ENCODE data around the gene TACC2. TPM values are rescaled to one million over a fixed set of nuclear protein-coding genes. Genes with fewer than 3 reads are reported as not detected.

Gene TACC2
- total RNA-seq, 1 experiment from 2014 or later = 15.8 TPM

DNA sequence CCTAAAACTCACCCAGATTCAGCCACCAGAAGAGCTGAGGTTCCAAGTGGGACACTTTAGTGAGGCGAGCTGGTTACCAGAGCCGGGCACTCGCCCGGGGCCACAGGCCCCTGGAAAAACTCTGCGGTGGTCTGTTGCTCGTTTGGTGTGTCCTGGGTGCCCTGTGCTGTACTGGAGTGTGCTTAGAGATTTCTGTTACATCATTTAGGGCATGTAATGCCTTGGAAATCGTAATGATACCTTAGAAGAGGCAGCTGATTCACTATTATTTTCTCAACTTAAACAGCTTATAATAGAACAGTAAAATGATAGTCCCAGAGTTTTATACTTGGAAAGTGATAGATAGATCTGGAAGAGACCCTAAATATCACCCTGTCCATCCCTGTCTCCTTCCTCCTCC lies 233.7 kb downstream of the TACC2 start:
- H3K4me2 ChIP-seq = no peak overlapping the region
- intact Hi-C loops (cut with micrococcal nuclease; ENCODE audit: unreplicated experiment) = no loop called here
- H3K36me3 ChIP-seq (ENCODE audit: low read depth) = no peaks in the 10 kb centered on the region
- no peaks in the 10 kb centered on the region for H3K9me3 ChIP-seq (ENCODE audit: insufficient read depth, low read depth)
- ChIA-PET CTCF (no interaction called here), POLR2A (ENCODE audit: unreplicated experiment) (no interaction called here)
- no peaks in the 10 kb centered on the region for H4K20me1 ChIP-seq (ENCODE audit: insufficient read depth)
- H3F3A ChIP-seq (ENCODE audit: insufficient read depth, low read depth) = no peaks in the 10 kb centered on the region
- H3K27ac ChIP-seq = no peak overlapping the region
- H3K4me1 ChIP-seq (replicated peaks; ENCODE audit: insufficient read depth) = no peaks in the 10 kb centered on the region
- DNase-seq = no peak
- no peak overlapping the region for H3K4me3 ChIP-seq
- BruUV-seq (replicated peaks) = no TSS peak
- no peak for TF ChIP-seq EZH2 (IDR thresholded peaks at IDR 0.05; ENCODE audit: low read depth)
- TF ChIP-seq, protein P1, sequence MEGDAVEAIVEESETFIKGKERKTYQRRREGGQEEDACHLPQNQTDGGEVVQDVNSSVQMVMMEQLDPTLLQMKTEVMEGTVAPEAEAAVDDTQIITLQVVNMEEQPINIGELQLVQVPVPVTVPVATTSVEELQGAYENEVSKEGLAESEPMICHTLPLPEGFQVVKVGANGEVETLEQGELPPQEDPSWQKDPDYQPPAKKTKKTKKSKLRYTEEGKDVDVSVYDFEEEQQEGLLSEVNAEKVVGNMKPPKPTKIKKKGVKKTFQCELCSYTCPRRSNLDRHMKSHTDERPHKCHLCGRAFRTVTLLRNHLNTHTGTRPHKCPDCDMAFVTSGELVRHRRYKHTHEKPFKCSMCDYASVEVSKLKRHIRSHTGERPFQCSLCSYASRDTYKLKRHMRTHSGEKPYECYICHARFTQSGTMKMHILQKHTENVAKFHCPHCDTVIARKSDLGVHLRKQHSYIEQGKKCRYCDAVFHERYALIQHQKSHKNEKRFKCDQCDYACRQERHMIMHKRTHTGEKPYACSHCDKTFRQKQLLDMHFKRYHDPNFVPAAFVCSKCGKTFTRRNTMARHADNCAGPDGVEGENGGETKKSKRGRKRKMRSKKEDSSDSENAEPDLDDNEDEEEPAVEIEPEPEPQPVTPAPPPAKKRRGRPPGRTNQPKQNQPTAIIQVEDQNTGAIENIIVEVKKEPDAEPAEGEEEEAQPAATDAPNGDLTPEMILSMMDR (conservative IDR thresholded peaks at IDR 0.05) = no peak
- H3K9me2 ChIP-seq (ENCODE audit: insufficient read depth) = no peaks in the 10 kb centered on the region
- H2AFZ ChIP-seq = no peak overlapping the region
- H3K79me2 ChIP-seq (ENCODE audit: low read depth) = no peaks in the 10 kb centered on the region
- no peaks in the 10 kb centered on the region for H3K27me3 ChIP-seq (ENCODE audit: insufficient read depth, low read depth)

DNA sequence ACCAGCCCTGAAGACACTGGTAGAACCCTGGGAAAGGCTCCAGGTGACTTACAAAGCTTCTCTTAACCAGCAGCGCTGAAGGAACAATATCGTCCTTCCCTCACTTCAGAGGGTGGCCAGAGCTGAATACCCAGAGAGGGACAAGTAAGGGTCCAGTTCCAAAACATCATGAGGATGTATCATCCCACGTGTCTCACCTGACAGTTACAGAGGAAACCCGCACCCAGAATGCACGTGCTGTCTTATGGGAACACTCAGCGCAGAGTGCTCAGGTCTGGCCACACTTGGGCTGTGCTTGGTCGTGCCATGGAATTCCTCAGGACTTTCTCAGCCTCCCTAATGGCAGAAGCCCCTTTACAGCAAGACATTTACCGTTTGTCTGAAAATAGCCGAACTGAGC lies 235.2 kb downstream of the TACC2 start:
- no peak for DNase-seq
- Histone ChIP-seq H3K27me3 (ENCODE audit: insufficient read depth, low read depth) (no peaks in the 10 kb centered on the region), H4K20me1 (ENCODE audit: insufficient read depth) (no peaks in the 10 kb centered on the region), H2AFZ (no peak overlapping the region), H3K4me1 (replicated peaks; ENCODE audit: insufficient read depth) (no peaks in the 10 kb centered on the region), H3K9me2 (ENCODE audit: insufficient read depth) (no peaks in the 10 kb centered on the region), H3K4me3 (no peak overlapping the region), H3F3A (ENCODE audit: insufficient read depth, low read depth) (no peaks in the 10 kb centered on the region), H3K9me3 (ENCODE audit: insufficient read depth, low read depth) (no peaks in the 10 kb centered on the region), H3K79me2 (ENCODE audit: low read depth) (no peaks in the 10 kb centered on the region), H3K36me3 (ENCODE audit: low read depth) (no peaks in the 10 kb centered on the region), H3K4me2 (no peak overlapping the region), H3K27ac (no peak overlapping the region)
- CTCF ChIA-PET = no interaction called here
- BruUV-seq (replicated peaks) = no TSS peak
- intact Hi-C loops (cut with micrococcal nuclease; ENCODE audit: unreplicated experiment) = no loop called here
- POLR2A ChIA-PET (ENCODE audit: unreplicated experiment) = interaction anchor here (0.6 kb wide), 1 partner anchor 40 kb away, joined by 3 read pairs; no protein-coding TSS in a partner anchor
- no peak for TF ChIP-seq EZH2 (IDR thresholded peaks at IDR 0.05; ENCODE audit: low read depth)
- TF ChIP-seq, protein P1 (conservative IDR thresholded peaks at IDR 0.05) = no peak

DNA sequence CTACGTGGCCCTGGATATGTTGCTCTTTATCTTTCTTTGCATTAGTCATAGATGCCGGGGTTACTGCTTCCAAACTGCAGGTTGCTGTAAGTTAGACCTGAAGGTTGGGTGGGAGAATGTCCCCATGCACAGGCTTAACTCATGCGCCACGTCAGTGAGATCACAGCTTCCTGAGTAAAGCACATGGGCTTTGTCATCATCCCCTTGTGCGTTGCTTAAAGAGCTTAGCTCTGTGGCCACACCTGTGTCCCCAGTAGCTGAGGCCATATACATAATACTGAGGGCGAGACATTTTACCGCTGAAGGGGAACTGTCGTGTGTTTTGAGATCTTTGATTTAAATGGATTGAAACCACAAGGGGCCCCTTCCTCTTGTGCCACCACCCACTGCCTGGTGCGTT lies 236.4 kb downstream of the TACC2 start:
- intact Hi-C loops (cut with micrococcal nuclease; ENCODE audit: unreplicated experiment) = no loop called here
- POLR2A ChIA-PET (ENCODE audit: unreplicated experiment) = no interaction called here
- no peak overlapping the region for H2AFZ ChIP-seq
- H3K27ac ChIP-seq = no peak overlapping the region
- H3K4me2 ChIP-seq = no peak overlapping the region
- no TSS peak for BruUV-seq (replicated peaks)
- DNase-seq = no peak
- H3K9me2 ChIP-seq (ENCODE audit: insufficient read depth) = no peaks in the 10 kb centered on the region
- H4K20me1 ChIP-seq (ENCODE audit: insufficient read depth) = no peaks in the 10 kb centered on the region; the same call in 1 of the 2 replicates
- CTCF ChIA-PET = no interaction called here
- H3K4me3 ChIP-seq = no peak overlapping the region
- H3K27me3 ChIP-seq (ENCODE audit: insufficient read depth, low read depth) = no peaks in the 10 kb centered on the region
- no peaks in the 10 kb centered on the region for H3K79me2 ChIP-seq (ENCODE audit: low read depth)
- H3K36me3 ChIP-seq (ENCODE audit: low read depth) = no peaks in the 10 kb centered on the region
- no peaks in the 10 kb centered on the region for H3K9me3 ChIP-seq (ENCODE audit: insufficient read depth, low read depth)
- no peaks in the 10 kb centered on the region for H3K4me1 ChIP-seq (replicated peaks; ENCODE audit: insufficient read depth)
- no peak for TF ChIP-seq EZH2 (IDR thresholded peaks at IDR 0.05; ENCODE audit: low read depth)
- TF ChIP-seq, protein P1 (conservative IDR thresholded peaks at IDR 0.05) = no peak
- no peaks in the 10 kb centered on the region for H3F3A ChIP-seq (ENCODE audit: insufficient read depth, low read depth)
